Stimulated activated naive CD8-positive, alpha-beta T cell treated with anti-CD3 and anti-CD28 coated beads, Interleukin-15, Interleukin-2, amounts not matched to agents 100 U/mL and 50 U/mL, for 24 hours (primary cell): ENCODE measurements around the gene WDR87.
"Not testable (repeated sequence)": the region's sequence is repeated elsewhere in the genome, so short reads cannot be mapped to it uniquely, and the experiment has no call there.

Source experiments
- ATAC-seq: fragments of 150-1000 bp; cut with Tn5 transposase; one replicate; pipeline ENCODE4 v1.10.0; 2021
- DNase-seq: peaks from one replicate; pipeline ENCODE4 v3.0.0; 2021

Gene WDR87

DNA sequence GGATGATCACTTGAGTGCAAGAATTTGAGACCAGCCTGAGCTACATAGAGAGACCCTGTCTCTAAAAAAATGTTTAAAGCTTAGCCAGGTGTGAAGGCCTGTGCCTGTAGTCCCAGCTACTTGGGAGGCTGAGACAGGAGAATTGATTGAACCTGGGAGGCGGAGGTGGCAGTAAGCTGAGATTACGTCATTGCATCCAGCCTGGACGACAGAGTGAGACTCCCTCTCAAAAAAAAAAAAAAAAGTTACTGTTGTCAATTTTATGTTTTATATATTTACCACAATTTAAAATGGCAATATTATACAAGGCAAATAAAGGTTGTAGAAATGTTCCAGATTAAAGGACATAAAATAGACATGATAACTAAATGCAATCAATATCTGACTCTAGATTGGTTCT is 29.2 kb downstream of the WDR87 start:
- ATAC-seq = no peak
- no peak for DNase-seq

DNA sequence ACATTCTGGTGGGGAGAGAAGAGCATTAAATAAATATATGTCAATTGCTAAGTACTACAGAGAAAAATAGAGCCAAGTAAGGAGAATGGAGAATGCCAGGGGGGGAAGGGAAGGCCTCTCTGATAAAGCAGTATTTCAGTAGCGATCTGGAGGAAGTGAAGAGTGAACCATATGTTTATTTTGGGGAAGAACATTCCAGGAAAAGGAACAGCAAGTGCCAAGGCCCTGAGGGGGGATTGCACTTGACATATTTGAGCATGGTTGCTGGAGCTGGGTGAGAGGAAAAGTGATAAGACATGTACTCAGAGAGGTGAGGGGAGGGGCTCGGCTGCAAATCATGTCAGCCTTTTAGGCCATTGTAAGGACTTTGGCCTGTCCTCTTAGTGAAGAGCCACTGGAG is 30.4 kb downstream of the WDR87 start:
- DNase-seq (no peak), ATAC-seq (no peak)

DNA sequence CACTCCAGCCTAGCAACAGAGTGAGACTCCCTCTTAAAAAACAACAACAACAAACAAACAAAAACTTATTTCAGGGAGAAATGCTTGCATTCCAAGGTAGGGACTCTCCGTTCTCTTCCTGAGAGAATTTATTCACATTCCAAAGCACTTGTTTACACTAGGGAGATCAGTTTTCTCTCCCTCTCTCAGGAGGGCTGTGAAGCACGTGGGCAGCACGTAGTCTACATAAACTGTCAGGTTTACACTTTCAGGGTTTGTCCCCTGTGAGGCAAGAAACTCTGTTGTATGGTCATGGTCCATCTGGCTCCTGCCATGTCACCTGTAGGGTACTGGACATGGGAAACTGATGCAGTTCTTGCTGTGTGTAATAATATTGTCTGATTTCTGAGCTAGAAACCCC is 31.6 kb downstream of the WDR87 start:
- DNase-seq (no peak), ATAC-seq (no peak)

DNA sequence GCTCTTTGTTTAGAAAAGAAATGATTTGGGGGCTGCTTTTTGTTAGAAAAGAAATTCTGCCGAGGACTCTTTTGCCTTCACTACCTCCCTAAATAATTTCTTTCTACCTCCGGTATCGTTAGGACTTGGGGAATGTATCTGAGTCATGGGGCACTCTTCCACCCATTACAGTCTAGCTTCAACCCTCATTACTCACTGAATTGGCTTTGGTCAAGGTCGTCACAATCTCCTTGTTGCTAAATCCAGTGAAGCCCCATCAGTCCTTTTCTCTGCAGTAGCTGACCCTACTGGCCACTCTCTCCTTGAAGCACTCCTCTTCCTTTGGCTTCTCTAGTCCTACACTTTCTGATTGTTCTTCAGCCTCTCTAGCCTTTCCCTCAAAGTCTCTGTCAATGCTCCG is 34.0 kb downstream of the WDR87 start:
- DNase-seq = no peak
- no peak for ATAC-seq

DNA sequence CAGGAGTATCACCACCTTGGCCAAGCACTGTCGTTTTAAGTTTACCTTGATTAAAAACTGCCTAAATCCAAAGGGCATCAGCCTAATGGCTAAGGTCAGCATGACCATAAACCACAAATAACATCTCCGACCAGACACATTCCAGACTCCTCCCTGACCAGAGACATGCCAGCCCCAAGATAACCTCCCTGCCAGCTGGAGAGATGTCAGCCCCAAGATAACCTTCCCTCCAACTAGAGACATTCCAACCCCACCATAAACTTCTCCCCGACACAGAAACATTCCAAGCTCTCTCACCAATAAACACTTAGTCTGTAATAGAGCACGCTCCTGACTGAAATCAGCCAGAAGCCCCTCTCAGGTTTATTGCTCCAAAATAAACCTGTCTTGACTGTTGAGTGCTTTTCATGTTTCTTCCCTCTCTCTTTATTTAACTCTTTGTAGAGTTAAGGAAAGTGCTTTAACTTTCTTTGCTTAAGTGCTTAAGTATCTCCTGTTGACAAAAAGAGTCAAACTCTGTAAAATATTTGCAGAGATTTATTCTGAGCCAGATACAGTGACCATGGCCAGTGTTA is 36.5 kb downstream of the WDR87 start:
- DNase-seq (no peak), ATAC-seq (no peak)

DNA sequence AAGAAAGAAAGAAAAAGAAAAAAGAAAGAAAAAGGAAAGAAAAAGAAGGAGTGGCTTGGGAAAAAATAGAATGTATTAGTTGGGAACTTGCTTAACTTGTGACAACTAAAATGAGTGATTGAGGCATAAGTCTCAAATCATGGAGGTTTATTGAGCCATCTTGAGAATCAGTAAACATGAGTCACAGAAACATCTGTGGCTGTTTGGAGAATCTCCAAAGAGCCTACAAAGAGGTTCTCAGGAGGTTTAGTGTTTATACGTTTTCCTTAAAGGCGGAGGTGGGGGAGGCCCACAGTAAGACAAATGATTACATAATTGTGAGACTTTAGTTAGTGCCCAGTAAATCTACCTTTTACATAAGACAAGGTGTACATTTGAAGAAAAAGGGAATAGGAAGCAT is 38.6 kb downstream of the WDR87 start:
- ATAC-seq = no peak
- no peak for DNase-seq

DNA sequence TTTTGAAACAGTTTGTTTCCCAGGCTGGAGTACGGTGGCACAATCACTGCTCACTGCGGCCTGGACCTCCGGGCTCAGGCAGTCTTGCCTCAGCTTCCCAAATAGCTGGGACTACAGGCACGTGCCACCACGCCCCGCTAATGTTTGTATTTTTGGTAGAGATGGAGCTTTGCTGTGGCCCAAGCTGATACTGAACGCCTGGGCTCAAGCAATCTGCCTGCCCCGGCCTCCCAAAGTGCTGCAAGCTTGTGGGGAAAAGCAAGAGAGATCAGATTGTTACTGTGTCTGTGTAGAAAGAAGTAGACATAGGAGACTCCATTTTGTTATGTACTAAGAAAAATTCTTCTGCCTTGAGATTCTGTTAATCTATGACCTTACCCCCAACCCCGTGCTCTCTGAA is 40.5 kb downstream of the WDR87 start:
- ATAC-seq, DNase-seq: not testable (repeated sequence)

DNA sequence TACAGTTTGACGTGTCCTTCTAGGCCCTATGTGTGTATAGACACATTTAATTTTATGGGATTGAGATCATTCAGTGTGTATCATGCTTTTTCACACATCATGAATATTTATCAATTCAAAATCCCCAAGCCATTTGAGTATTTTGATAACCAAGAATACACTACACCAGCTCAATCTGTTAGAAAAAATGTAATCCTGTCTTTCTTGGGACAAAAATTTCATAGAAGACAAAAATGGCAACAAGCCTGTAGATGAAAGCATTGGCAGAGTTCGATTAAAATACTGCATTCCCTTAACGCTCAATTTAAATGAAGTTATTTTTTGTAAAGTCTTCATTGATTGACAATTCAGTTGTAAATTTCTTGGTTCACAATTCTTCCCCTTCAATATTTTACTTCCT is 41.9 kb downstream of the WDR87 start:
- no peak for ATAC-seq

DNA sequence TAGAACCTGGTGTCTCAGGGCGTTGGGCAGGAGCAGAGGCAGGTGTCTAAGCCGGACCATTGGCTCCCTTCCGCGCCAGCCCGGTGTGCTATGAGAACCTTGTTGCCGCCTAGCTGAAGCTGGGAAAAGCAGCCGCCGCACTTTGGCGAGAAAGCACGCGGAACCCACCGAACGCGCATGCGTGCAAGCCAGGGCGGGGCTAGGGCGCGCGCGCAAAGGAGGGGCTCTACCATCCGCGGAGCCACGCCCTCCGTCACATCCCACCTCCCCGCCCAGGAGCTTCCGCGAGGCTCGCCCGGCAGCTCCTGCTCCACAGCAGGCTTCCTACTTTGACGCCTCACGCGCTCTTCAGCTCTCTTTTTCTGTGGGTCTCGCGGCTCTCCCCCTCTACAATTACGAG is 51.3 kb downstream of the WDR87 start:
- ATAC-seq (no peak), DNase-seq (peak; percentile 8)

More for the DNA sequence above, 41.9 kb downstream of the WDR87 start:
- no peak for DNase-seq

DNA sequence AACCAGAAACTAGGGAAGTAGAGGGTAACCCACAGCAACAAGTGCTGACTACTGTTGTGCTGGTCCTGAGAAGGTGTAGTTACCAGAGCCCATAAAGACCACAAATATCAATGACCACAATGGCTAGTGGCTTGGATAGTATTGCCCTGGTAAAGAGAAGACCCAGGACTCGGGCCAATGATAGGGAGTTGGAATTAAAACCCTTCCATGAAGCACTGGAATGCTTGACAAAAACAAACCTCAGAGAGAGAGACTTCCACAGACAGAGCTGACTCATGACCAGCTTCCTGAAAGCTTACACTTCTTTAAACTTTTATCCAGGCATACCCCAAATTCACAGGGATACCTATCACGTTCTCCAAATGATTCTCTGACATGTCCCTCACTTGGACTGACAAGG is 60.5 kb downstream of the WDR87 start:
- DNase-seq (no peak), ATAC-seq (no peak)
